Chondrocyte (in vitro differentiated cells): ENCODE data around the gene RAD51B. TPM values are rescaled to one million over a fixed set of nuclear protein-coding genes. Genes with fewer than 3 reads are reported as not detected.

Experiments used
- DNase-seq: peaks from one replicate; pipeline ENCODE4 v3.0.0; 2021; ENCODE audit warnings: mixed read lengths, low spot score
- H3K27ac Mint-ChIP-seq: one replicate; pipeline ENCODE4 v1.8.0; 2021; ENCODE audit warnings: mild to moderate bottlenecking, moderate library complexity, mixed read lengths; ENCODE audit not compliant: unreplicated experiment
- H3K27me3 Mint-ChIP-seq: 2 replicates; pipeline ENCODE4 v1.8.0; 2021; ENCODE audit warnings: low read depth, mixed read lengths
- H3K36me3 Mint-ChIP-seq: 2 replicates; pipeline ENCODE4 v1.8.0; 2021; ENCODE audit warnings: low read depth, mixed read lengths
- H3K4me1 Mint-ChIP-seq: 2 replicates; pipeline ENCODE4 v1.8.0; 2021; ENCODE audit warnings: low read depth, mild to moderate bottlenecking, mixed read lengths
- H3K4me3 Mint-ChIP-seq: one replicate; pipeline ENCODE4 v1.8.0; 2021; ENCODE audit warnings: mild to moderate bottlenecking, moderate library complexity, mixed read lengths; ENCODE audit not compliant: unreplicated experiment
- H3K9me3 Mint-ChIP-seq: 2 replicates; pipeline ENCODE4 v1.8.0; 2021; ENCODE audit warnings: low read depth, mixed read lengths
- CTCF ChIP-seq: fragments of 200-600 bp; sonication (generic); IDR thresholded peaks from 2 replicates; pipeline ENCODE4 v1.5.0; 2021; ENCODE audit warnings: antibody characterized with exemption, mild to moderate bottlenecking, moderate library complexity
- total RNA-seq: library from RNA; stranded (reverse); gene quantifications from 3 replicates; pipeline ENCODE4 v1.2.1, GENCODE V29; 2021

The RAD51B gene
- total RNA-seq, 1 donor from 2014 or later: 8.2 TPM

- DNase-seq: no peak
- no peak for TF ChIP-seq CTCF
- no peak overlapping the region for H3K27ac Mint-ChIP-seq
- peaks cover 10% of the 10 kb centered on the region for H3K9me3 Mint-ChIP-seq
- H3K4me1 Mint-ChIP-seq: peaks cover 27% of the 10 kb centered on the region
- H3K36me3 Mint-ChIP-seq: peaks cover 2% of the 10 kb centered on the region
- no peaks in the 10 kb centered on the region for H3K27me3 Mint-ChIP-seq
- no peak overlapping the region for H3K4me3 Mint-ChIP-seq
These were observed 550.4 kb downstream of the RAD51B start for GRCh38 chr14:68370057-68370360.

- peaks cover 26% of the 10 kb centered on the region for H3K4me1 Mint-ChIP-seq
- H3K36me3 Mint-ChIP-seq: peaks cover 2% of the 10 kb centered on the region
- no peaks in the 10 kb centered on the region for H3K27me3 Mint-ChIP-seq
- no peak for DNase-seq
- H3K9me3 Mint-ChIP-seq: peaks cover 10% of the 10 kb centered on the region
- H3K27ac Mint-ChIP-seq: no peak overlapping the region
- TF ChIP-seq CTCF: no peak
- no peak overlapping the region for H3K4me3 Mint-ChIP-seq
These were observed 552.8 kb downstream of the RAD51B start for GRCh38 chr14:68372368-68372767.

- no peak overlapping the region for H3K4me3 Mint-ChIP-seq
- no peaks in the 10 kb centered on the region for H3K27me3 Mint-ChIP-seq
- peaks cover 10% of the 10 kb centered on the region for H3K9me3 Mint-ChIP-seq
- H3K36me3 Mint-ChIP-seq: peaks cover 2% of the 10 kb centered on the region
- peaks cover 28% of the 10 kb centered on the region for H3K4me1 Mint-ChIP-seq
- no peak for DNase-seq
- TF ChIP-seq CTCF: no peak
- no peak overlapping the region for H3K27ac Mint-ChIP-seq
These were observed 553.6 kb downstream of the RAD51B start for GRCh38 chr14:68373124-68373646.

- Mint-ChIP-seq H3K36me3 (peaks cover 2% of the 10 kb centered on the region), H3K27me3 (no peaks in the 10 kb centered on the region), H3K4me1 (peaks cover 30% of the 10 kb centered on the region), H3K9me3 (peaks cover 10% of the 10 kb centered on the region), H3K4me3 (no peak overlapping the region), H3K27ac (no peak overlapping the region)
- no peak for DNase-seq
- no peak for TF ChIP-seq CTCF
These were observed 554.4 kb downstream of the RAD51B start for GRCh38 chr14:68373847-68374444.

GRCh38 chr14:68374682-68375081 lies 555.1 kb downstream of the RAD51B start:
- Mint-ChIP-seq H3K27me3 (no peaks in the 10 kb centered on the region), H3K9me3 (peaks cover 10% of the 10 kb centered on the region), H3K4me1 (peaks cover 32% of the 10 kb centered on the region), H3K27ac (no peak overlapping the region), H3K36me3 (peaks cover 2% of the 10 kb centered on the region), H3K4me3 (no peak overlapping the region)
- DNase-seq: no peak
- no peak for TF ChIP-seq CTCF
